ENCODE results near the gene ST6GALNAC4.

The ST6GALNAC4 gene

DNA sequence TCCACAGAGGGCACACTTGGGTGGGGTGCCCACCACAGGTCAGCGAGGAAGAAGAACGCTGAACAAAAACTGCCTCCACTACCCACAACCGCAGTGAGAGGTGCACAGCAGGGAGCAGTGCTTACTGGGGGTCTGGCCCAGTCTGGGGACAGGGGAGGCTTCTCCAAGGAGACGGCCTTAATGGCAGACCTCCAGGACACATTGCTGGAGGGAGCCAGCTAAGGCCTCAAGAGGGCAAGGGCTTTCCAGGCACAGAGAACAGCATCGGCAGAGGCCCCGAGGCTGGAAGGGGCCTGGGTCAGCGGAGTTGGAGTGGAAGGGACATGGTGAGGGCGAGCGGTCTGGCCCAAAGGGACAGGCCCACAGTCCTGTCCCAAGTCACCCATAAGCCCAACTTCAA lies 29.1 kb upstream of the ST6GALNAC4 start:
- DNase-seq = no peak

DNA sequence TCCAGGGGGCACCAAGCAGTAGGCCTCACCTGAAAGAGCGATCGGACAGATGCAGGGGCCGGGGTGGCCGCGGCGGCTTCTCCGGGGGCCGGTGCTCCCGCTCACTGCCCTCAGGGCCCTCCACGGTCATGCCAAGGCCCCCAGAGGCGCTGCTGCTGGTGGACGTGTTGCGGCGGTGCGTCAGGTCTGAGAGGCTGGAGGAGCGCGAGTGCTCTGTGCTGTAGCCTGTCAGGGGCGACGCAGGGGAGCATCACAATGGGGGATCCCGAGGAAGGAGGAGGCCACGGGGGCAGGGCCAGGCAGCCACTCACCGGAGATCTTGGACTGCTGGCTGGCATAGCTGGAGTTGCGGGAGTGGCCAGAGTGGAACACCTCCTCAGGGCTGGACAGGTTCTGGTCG lies 28.5 kb upstream of the ST6GALNAC4 start:
- DNase-seq = no peak

GRCh38 chr9:127944586-127945218 lies 27.9 kb upstream of the ST6GALNAC4 start:
- no peak for DNase-seq

GRCh38 chr9:127943731-127944144 lies 26.9 kb upstream of the ST6GALNAC4 start:
- peak; percentile 80 to 84 for DNase-seq

- DNase-seq = no peak
These were observed 26.3 kb upstream of the ST6GALNAC4 start for GRCh38 chr9:127943011-127943662.

DNA sequence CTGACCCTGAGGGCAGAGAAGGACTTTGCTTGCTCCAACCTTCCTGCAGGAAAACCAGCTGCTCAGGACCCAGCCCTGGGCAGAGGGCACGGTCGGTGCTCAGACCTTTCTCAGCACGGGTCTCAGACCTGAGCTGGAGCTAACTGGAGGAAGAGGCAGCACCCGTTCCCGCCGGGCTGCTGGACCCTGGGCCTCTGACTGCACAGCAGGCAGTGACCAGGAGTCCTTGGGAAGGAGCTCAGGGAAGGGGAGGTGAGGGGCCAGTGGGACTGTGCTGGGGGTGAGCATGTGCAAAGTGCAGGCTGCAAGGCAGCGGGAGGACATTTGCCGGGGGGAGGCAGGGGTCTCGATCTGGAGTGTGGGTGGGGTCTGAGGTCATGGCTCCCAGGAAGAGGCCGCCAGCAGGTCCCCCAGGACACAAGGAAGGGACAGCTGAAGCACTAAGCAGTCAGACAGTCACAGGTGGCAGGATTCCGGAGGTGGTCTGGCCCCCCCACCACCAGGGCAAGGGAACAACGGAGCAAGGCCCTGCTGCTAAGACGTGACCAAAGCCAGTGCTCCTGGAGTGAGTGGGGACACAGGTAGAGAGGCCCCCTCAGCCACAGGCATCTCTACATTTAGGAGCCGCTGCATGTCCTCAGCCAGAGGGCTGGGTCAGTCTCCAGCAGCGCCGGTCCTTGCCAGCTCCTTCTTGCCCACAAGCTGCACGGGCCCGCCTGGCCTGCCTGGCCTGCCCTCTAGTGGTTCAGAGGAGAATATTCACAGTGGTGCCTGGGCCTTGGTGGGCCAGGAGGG lies 25.6 kb upstream of the ST6GALNAC4 start:
- DNase-seq = peak; percentile 54 to 58

DNA sequence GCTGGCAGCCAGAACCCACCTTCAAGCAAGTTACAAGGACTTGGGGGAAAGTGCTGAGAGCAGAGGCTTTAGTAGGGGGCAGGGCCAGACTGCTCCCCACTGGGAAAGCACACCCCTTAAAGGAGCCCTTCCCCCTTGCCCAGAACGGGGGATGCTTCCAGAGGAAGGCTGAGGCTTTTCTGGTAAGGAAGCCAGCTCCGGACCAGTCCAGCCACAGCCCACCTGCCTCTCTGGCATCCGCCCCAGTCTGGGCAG lies 25.0 kb upstream of the ST6GALNAC4 start:
- no peak for DNase-seq

- DNase-seq = no peak
These were observed 24.5 kb upstream of the ST6GALNAC4 start for GRCh38 chr9:127941062-127941960.

- no peak for DNase-seq
These were observed 23.8 kb upstream of the ST6GALNAC4 start for GRCh38 chr9:127940593-127940992.

DNA sequence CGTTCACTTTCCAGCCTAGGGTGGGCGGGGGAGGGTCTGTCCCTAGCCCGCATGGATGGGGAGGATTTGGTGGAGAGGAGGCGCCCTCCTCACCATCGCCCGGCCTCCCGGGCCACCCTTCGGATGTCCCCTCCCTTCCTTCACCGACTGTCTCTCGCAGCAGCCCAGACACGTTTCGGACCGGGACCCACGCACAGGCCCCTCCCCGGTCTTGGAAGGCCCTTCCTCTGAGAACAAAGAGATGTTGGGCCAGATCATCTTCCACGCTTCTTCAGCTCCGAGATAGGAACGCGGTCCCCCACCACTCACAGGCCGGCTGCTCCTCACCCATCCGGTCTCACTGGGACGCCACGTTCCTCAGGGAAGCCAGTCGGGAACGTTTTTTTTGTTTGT lies 21.5 kb upstream of the ST6GALNAC4 start:
- no peak for DNase-seq

DNA sequence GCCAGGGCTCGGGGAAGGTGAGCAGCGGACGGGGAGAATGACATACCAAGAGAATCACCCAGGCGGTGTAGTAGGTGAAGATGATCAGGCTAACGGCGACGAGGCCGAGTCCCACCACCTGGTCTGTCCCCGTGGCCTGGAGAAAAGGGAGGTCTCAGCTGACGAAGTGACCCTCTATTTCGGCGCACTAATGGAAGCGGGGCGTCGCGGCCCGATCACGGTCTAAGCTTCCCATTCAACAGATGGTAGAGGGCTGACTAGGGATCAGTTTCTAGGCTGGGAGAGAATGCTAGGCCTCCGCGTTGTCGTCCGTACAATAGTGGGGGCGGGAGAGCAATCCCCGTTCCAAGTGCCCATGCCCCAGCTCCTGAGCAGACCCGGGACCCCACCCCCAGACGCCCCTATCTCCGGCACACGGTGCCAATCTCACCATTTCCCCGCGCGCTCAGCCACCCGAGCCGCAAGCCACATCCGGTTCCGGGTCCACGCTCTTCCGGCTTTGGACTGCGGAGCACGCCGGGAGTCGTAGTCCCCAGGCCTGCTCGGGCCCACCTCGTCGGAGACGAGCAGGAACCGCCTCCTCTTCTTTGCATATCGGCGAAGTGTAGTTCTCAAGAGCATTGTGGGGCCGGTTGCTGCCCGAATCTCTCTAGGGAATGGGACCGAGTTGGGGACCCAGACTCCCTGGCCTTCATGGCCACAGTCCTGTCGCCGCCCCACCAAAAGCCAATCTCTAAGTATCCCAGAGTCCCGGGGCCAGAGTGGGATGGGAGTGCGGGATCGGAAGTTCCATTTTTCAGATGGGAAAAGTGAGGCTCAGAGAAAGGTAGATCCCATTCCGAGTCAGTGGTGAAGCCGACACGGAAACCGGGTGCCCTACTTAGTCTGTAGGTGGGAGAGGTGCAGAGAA lies 20.8 kb upstream of the ST6GALNAC4 start, which contains the start of gene DPM2:
Gene DPM2 (minus strand): TSS at position 467 of the 910 bp plus-strand sequence. CDS start 34 bp downstream, at position 433.
- peak; percentile 84 to 86 for DNase-seq

DNA sequence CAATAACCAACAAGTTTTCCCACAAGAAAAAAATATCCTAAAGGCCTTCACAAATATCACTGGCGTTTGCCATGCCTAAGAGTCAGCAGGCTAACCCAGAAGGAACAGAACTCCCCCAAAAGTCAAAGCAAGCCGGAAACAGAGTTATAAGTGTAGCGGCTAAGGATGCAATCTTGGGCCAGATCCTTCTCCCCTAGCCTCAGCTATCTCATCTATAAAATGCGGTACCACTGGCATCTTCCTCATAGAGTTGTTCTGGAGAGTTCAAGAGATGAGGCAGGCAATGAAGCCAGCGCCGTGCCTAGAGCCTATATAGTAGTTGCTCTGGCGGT lies 20.2 kb upstream of the ST6GALNAC4 start:
- no peak for DNase-seq

DNA sequence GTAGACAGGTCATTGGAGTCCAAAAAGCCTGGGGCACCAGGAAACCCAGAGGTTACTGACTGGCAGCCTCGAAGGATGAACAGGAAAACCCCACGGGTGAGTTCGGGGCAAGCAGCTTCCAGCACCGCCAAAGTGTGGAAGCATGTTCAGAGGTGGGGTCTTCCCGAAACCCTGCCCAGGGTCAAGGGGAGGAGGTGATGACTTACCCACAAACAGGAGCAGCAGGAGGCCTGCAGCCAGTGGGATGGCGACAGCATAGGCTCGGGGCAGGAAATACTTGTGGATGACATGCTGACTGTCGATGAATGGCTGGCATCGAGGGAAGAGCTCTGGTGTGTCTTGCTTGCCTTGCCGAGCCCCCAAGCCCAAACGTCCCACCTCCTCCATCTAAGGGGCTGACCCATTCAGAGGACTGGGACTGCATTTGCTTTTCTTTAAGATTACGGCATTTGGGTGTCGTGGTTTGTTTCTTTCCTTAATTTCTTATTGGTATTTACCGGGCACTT lies 19.6 kb upstream of the ST6GALNAC4 start:
- DNase-seq = no peak

DNA sequence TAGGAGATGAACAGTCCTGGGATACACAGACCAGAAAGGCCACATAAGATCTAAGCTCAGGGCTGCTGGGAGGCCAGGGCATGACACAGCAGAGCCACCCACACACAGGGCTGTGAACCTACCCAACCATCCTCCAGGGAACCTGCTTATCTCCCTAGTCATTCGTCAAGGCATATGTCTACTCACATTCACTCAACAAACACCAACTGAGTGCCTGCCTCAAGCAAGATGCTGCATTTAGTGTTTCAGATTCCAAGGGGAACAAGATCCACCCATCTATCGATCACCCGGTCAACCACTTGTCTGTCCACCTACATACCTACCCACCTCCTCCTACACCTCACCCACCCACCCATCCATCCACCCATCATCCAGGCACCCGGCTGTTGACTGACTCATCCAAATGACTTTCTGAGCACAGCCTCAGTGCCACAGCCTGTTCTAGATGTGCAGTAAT lies 19.0 kb upstream of the ST6GALNAC4 start:
- DNase-seq = no peak

DNA sequence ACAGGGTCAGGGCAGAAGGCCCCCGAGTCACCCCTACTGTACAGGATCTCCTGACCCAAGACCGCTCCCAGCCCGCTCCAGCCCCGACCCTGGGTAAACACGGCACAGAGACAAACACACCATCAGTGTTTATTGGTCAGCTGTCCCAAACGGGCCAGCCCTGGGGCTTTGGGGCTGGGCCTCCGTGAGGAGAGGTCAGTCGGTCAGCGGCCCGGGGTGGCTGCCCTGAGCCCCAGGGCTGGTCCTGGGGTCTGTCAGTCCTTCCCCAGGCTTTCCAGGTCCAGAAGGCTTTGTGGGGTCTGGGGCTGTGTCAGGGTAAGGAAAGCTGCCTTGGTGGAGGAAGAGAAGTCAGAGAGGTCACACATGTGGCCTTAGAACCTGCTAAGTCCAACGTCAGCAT lies 18.1 kb upstream of the ST6GALNAC4 start:
- no peak for DNase-seq

- DNase-seq = no peak
These were observed 17.4 kb upstream of the ST6GALNAC4 start for GRCh38 chr9:127934248-127934647.

- no peak for DNase-seq
These were observed 14.4 kb upstream of the ST6GALNAC4 start for GRCh38 chr9:127931092-127931881.

DNA sequence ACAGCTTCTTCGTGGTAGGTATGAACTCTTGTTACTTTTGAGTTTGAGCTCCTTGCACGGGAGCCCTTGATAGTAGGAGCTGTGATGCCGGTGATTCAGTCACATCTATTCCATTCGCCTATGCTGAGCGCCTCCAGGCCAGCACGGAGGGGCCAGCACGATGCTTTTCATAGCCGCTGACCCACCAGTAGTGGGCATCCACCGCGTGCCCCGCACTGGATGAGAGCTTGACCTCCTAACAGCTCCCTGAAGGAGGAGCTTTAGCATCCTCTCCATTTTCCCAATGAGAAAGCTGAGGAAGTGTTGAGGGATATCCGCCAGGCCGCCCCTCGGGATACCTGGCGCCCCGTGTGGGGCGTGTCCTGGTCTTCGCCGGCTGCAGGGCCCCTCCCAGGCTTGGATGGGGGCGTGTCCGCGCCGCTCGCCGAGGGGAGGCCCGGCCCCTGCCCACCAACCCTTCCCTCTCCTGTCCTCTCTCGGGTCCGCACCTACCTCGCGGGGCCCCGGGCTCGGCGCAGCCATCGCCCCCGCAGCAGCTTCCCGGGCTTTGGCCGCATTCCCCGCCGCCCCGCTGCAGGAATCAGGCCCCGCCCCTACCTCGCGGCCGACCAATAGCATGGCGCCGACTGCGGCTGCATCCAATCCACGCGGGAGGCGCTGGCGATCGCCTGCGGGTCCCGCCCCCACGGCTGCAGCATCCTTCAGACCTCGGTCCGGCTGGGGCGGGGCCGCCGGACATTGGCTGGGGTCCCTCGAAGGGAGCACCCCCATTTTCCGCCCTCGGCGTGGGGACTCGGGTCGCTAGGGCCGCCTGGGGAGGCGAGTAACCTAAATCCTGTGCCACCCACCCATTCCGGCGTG lies 13.6 kb upstream of the ST6GALNAC4 start, which contains the start of gene PIP5KL1:
Gene PIP5KL1 (minus strand): TSS at position 547 of the 861 bp plus-strand sequence. CDS start 25 bp downstream, at position 522.
- peak in 1 of 2 experiments; percentile 10 for DNase-seq

DNA sequence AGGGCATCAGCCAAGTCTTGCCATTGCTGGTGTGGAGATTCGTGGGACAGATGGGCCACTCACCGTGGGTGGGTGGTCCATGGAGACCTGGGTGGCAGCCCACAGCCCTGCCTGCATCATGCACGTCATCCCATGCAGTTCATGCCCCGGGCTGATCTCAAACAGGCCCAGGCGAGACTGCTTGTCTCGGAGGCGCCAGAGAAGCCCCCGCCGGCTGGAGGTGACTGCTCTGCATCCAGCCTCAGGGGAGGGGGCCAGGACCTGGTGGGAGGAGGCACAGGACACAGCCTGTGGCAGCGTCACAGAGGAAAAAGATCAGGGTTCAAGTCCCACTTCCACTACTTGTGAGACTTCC lies 12.8 kb upstream of the ST6GALNAC4 start:
- DNase-seq = no peak

All from Kasumi-1 (cell line).